ENCODE measurements around the gene PJA2.
"Not testable (repeated sequence)": the region's sequence is repeated elsewhere in the genome, so short reads cannot be mapped to it uniquely, and the experiment has no call there.

The PJA2 gene

GRCh38 chr5:109409844-109410388 lies at the start of gene PJA2:
PJA2 (minus strand) TSS chr5:109409974; CDS start chr5:109383433, 26,541 bp downstream.
- peak; percentile 97 for DNase-seq

GRCh38 chr5:109455598-109456096 lies 45.9 kb upstream of the PJA2 start:
- DNase-seq: no peak

GRCh38 chr5:109454731-109455505 lies 45.1 kb upstream of the PJA2 start:
- DNase-seq: no peak

GRCh38 chr5:109453251-109453650 lies 43.5 kb upstream of the PJA2 start:
- no peak for DNase-seq

- DNase-seq: no peak
Observed at GRCh38 chr5:109452661-109453060, 42.9 kb upstream of the PJA2 start.

GRCh38 chr5:109451146-109451545 lies 41.4 kb upstream of the PJA2 start:
- DNase-seq: no peak

- DNase-seq: no peak
Observed at GRCh38 chr5:109450129-109450877, 40.5 kb upstream of the PJA2 start.

GRCh38 chr5:109448838-109449237 lies 39.1 kb upstream of the PJA2 start:
- no peak for DNase-seq

- DNase-seq: no peak
Observed at GRCh38 chr5:109439590-109439989, 29.8 kb upstream of the PJA2 start.

GRCh38 chr5:109426075-109426474 lies 16.3 kb upstream of the PJA2 start:
- DNase-seq: no peak

- not testable (repeated sequence) for DNase-seq
Observed at GRCh38 chr5:109425521-109425920, 15.7 kb upstream of the PJA2 start.

GRCh38 chr5:109421956-109422355 lies 12.2 kb upstream of the PJA2 start:
- no peak for DNase-seq

- DNase-seq: no peak
Observed at GRCh38 chr5:109418712-109419352, 9.1 kb upstream of the PJA2 start.

- no peak for DNase-seq
Observed at GRCh38 chr5:109416882-109417281, 7.1 kb upstream of the PJA2 start.

- not testable (repeated sequence) for DNase-seq
Observed at GRCh38 chr5:109413921-109414461, 4.2 kb upstream of the PJA2 start.

GRCh38 chr5:109413458-109413857 lies 3.7 kb upstream of the PJA2 start:
- DNase-seq: no peak

- DNase-seq: no peak
Observed at GRCh38 chr5:109412981-109413402, 3.2 kb upstream of the PJA2 start.

GRCh38 chr5:109411627-109412026 lies 1.9 kb upstream of the PJA2 start:
- no peak for DNase-seq

- no peak for DNase-seq
Observed at GRCh38 chr5:109411149-109411514, 1.4 kb upstream of the PJA2 start.

- peak; percentile 66 for DNase-seq
Observed at GRCh38 chr5:109410389-109411148, 795 bp upstream of the PJA2 start.

- peak; percentile 88 for DNase-seq
Observed at GRCh38 chr5:109408991-109409843, 557 bp downstream of the PJA2 start.

Measured in activated CD8-positive, alpha-beta memory T cell treated with anti-CD3 and anti-CD28 coated beads, Interleukin-2, amount 50 U/mL, for 48 hours (primary cell).